Small intestine (tissue), 7 donors: ENCODE measurements around the gene LIPK. TPM values are rescaled to one million over a fixed set of nuclear protein-coding genes. Genes with fewer than 3 reads are reported as not detected.

Experiments
- DNase-seq, 2 donors: peaks; one replicate each; pipeline versions ENCODE4 v3.0.0 to v3.0.0-alpha.2; 2013
- FAIRE-seq: peaks from 2 replicates; lab custom pipeline; 2012; peaks lifted over from hg19 to GRCh38; lab: Jason Lieb, UNC
- H3K27ac ChIP-seq, 3 donors: one replicate each; pipeline ENCODE4 v1.5.1; 2013; ENCODE audit warnings: low read length in 2 of 3, mild to moderate bottlenecking in 2 of 3, control low read depth in 1 of 3, inconsistent platforms in 1 of 3, low read depth in 1 of 3, moderate library complexity in 1 of 3
- H3K27me3 ChIP-seq, 3 donors: one replicate each; pipeline ENCODE4 v1.6.1; 2013; ENCODE audit warnings: low read length in 3 of 3, inconsistent platforms in 1 of 3; ENCODE audit not compliant: control insufficient read depth in 3 of 3, insufficient read depth in 3 of 3
- H3K36me3 ChIP-seq, 3 donors: one replicate each; pipeline ENCODE4 v1.6.1; 2013; ENCODE audit warnings: low read length in 3 of 3, inconsistent platforms in 1 of 3, low read depth in 1 of 3, mild to moderate bottlenecking in 1 of 3, moderate library complexity in 1 of 3; ENCODE audit not compliant: control insufficient read depth in 3 of 3, insufficient read depth in 2 of 3
- H3K4me1 ChIP-seq, 3 donors: one replicate each; pipeline ENCODE4 v1.6.1; 2013; ENCODE audit warnings: low read length in 2 of 3, inconsistent platforms in 1 of 3, low read depth in 1 of 3, mild to moderate bottlenecking in 1 of 3, moderate library complexity in 1 of 3; ENCODE audit not compliant: control insufficient read depth in 3 of 3, insufficient read depth in 2 of 3
- H3K4me3 ChIP-seq, 3 donors: one replicate each; pipeline ENCODE4 v1.5.1; 2013; ENCODE audit warnings: low read length in 3 of 3, control low read depth in 1 of 3, inconsistent platforms in 1 of 3, low read depth in 1 of 3, mild to moderate bottlenecking in 1 of 3, moderate library complexity in 1 of 3
- H3K9me3 ChIP-seq, 2 donors: one replicate each; pipeline ENCODE4 v1.6.1; 2013; ENCODE audit warnings: low read depth in 1 of 2, low read length in 1 of 2; ENCODE audit not compliant: control insufficient read depth in 2 of 2, insufficient read depth in 1 of 2
- WGBS, 3 donors: extraction: QIAGEN DNeasy Blood & Tissue Kit; methylation state at CpG; one replicate each; pipeline ENCODE4 v1.1.7; 2013; 5-methylcytosine and 5-hydroxymethylcytosine counted together
- polyA plus RNA-seq, 4 donors: library from polyadenylated mRNA; stranded (reverse) in 3 of 4; unstranded in 1 of 4; fragments of 200-250 nt in 3 of 4; fragments of 120-200 nt in 1 of 4; gene quantifications; one replicate each; pipeline versions ENCODE4 v1.2.1 to v1.2.3, GENCODE V29; 2013
- donor health status: healthy with polysubstance abuse.
- donor health status: control.
- donor health status: control.
- donor health status: Bipolar disorder and iron deficiency.
- donor health status: healthy.

The LIPK gene
- polyA plus RNA-seq, 4 donors: not detected

GRCh38 chr10:88755753-88756152, 49.7 kb downstream of the LIPK start:
- no peak overlapping the region for H3K4me3 ChIP-seq
- peaks cover 0 to 2% (median 2%) of the 10 kb centered on the region in 3 donors for H3K27me3 ChIP-seq
- WGBS, 3 donors: 63 to 88% (median 65%) methylated on average over 3 of the region's 3 CpGs
- H3K36me3 ChIP-seq: no peaks in the 10 kb centered on the region
- no peak overlapping the region for H3K27ac ChIP-seq
- no peaks in the 10 kb centered on the region for H3K4me1 ChIP-seq
- FAIRE-seq (no peak), DNase-seq (no peak)
- no peaks in the 10 kb centered on the region for H3K9me3 ChIP-seq

- DNase-seq (no peak), FAIRE-seq (peak; percentile 10)
- Histone ChIP-seq H3K27ac (no peak overlapping the region), H3K36me3 (no peaks in the 10 kb centered on the region), H3K9me3 (no peaks in the 10 kb centered on the region), H3K27me3 (peaks cover 0 to 2% (median 2%) of the 10 kb centered on the region in 3 donors), H3K4me3 (no peak overlapping the region), H3K4me1 (no peaks in the 10 kb centered on the region)
- WGBS, 3 donors: 0% methylated on average over 1 of the region's 1 CpG
These were observed 50.6 kb downstream of the LIPK start for GRCh38 chr10:88756660-88757059.

GRCh38 chr10:88759366-88760101, 53.5 kb downstream of the LIPK start, which contains the start of gene LIPN:
Gene LIPN (plus strand): TSS chr10:88760020. CDS start chr10:88761406, 1,386 bp downstream.
- Histone ChIP-seq H3K27me3 (peaks cover 0 to 2% (median 2%) of the 10 kb centered on the region in 3 donors), H3K36me3 (no peaks in the 10 kb centered on the region), H3K4me3 (no peak within 1 kb of the TSS), H3K9me3 (no peaks in the 10 kb centered on the region), H3K27ac (no peak within 1 kb of the TSS), H3K4me1 (no peaks in the 10 kb centered on the region)
- FAIRE-seq (no peak), DNase-seq (no peak)
- 72 to 90% (median 88%) methylated on average over 7 of the region's 7 CpGs for WGBS, 3 donors

GRCh38 chr10:88762906-88763305, 56.9 kb downstream of the LIPK start:
- no peaks in the 10 kb centered on the region for H3K36me3 ChIP-seq
- DNase-seq: no peak
- 55 to 85% (median 58%) methylated on average over 1 of the region's 1 CpG for WGBS, 3 donors
- FAIRE-seq: no peak
- no peak overlapping the region for H3K27ac ChIP-seq
- no peaks in the 10 kb centered on the region for H3K4me1 ChIP-seq
- no peak overlapping the region for H3K4me3 ChIP-seq
- no peaks in the 10 kb centered on the region for H3K9me3 ChIP-seq
- H3K27me3 ChIP-seq: peaks cover 0 to 2% (median 0%) of the 10 kb centered on the region in 3 donors

- Histone ChIP-seq H3K27ac (no peak overlapping the region), H3K36me3 (no peaks in the 10 kb centered on the region), H3K27me3 (peaks cover 0 to 2% (median 0%) of the 10 kb centered on the region in 3 donors), H3K4me1 (no peaks in the 10 kb centered on the region), H3K4me3 (no peak overlapping the region), H3K9me3 (no peaks in the 10 kb centered on the region)
- no peak for FAIRE-seq
- 52 to 58% (median 57%) methylated on average over 1 of the region's 1 CpG for WGBS, 3 donors
- DNase-seq: no peak
These were observed 57.4 kb downstream of the LIPK start for GRCh38 chr10:88763441-88763840.

- no peak for DNase-seq
- no peaks in the 10 kb centered on the region for H3K4me1 ChIP-seq
- peaks cover 0 to 2% (median 0%) of the 10 kb centered on the region in 3 donors for H3K27me3 ChIP-seq
- no peak for FAIRE-seq
- no peak overlapping the region for H3K4me3 ChIP-seq
- H3K27ac ChIP-seq: no peak overlapping the region
- no peaks in the 10 kb centered on the region for H3K36me3 ChIP-seq
- H3K9me3 ChIP-seq: no peaks in the 10 kb centered on the region
- 79 to 91% (median 90%) methylated on average over 3 of the region's 3 CpGs for WGBS, 3 donors
These were observed 58.1 kb downstream of the LIPK start for GRCh38 chr10:88764110-88764509.

- H3K4me1 ChIP-seq: no peaks in the 10 kb centered on the region
- no peaks in the 10 kb centered on the region for H3K36me3 ChIP-seq
- H3K9me3 ChIP-seq: no peaks in the 10 kb centered on the region
- no peak overlapping the region for H3K4me3 ChIP-seq
- WGBS, 3 donors: 80 to 84% (median 84%) methylated on average over 1 of the region's 1 CpG
- no peaks in the 10 kb centered on the region for H3K27me3 ChIP-seq
- no peak for FAIRE-seq
- no peak for DNase-seq
- no peak overlapping the region for H3K27ac ChIP-seq
These were observed 59.8 kb downstream of the LIPK start for GRCh38 chr10:88765816-88766215.

GRCh38 chr10:88769384-88769783, 63.3 kb downstream of the LIPK start:
- 23 to 42% (median 26%) methylated on average over 1 of the region's 1 CpG for WGBS, 3 donors

More at GRCh38 chr10:88769384-88769783, 63.3 kb downstream of the LIPK start:
- no peak for FAIRE-seq
- no peak for DNase-seq
- Histone ChIP-seq H3K4me3 (no peak overlapping the region), H3K36me3 (peaks cover 0 to 2% (median 0%) of the 10 kb centered on the region in 3 donors), H3K4me1 (no peaks in the 10 kb centered on the region), H3K9me3 (peaks cover 0 to 2% of the 10 kb centered on the region in 2 donors), H3K27me3 (no peaks in the 10 kb centered on the region), H3K27ac (no peak overlapping the region)
